ENCODE data around the gene FOXL2NB.

The FOXL2NB gene

GRCh38 chr3:138942271-138942670 is 4.7 kb upstream of the FOXL2NB start:
- peaks cover 4% of the 10 kb centered on the region for H3K27me3 ChIP-seq (replicated peaks; ENCODE audit: control insufficient read depth, insufficient read depth, low read length)
- no peaks in the 10 kb centered on the region for H3K36me3 ChIP-seq (ENCODE audit: control insufficient read depth, insufficient read depth, low read length)
- no peak for TF ChIP-seq CTCF (IDR thresholded peaks at IDR 0.05; ENCODE audit: insufficient read depth, low read length, poor library complexity, severe bottlenecking)
- no peak for DNase-seq (ENCODE audit: extremely low read depth, insufficient read length)
- H3K4me3 ChIP-seq (replicated peaks; ENCODE audit: low read depth, low read length): no peak overlapping the region

- peaks cover 5% of the 10 kb centered on the region for H3K27me3 ChIP-seq (replicated peaks; ENCODE audit: control insufficient read depth, insufficient read depth, low read length)
- H3K4me3 ChIP-seq (replicated peaks; ENCODE audit: low read depth, low read length): no peak overlapping the region
- DNase-seq (ENCODE audit: extremely low read depth, insufficient read length): no peak
- TF ChIP-seq CTCF (IDR thresholded peaks at IDR 0.05; ENCODE audit: insufficient read depth, low read length, poor library complexity, severe bottlenecking): no peak
- H3K36me3 ChIP-seq (ENCODE audit: control insufficient read depth, insufficient read depth, low read length): no peaks in the 10 kb centered on the region
Observed at GRCh38 chr3:138942861-138943623, 4.0 kb upstream of the FOXL2NB start.

GRCh38 chr3:138943724-138944653 is 3.0 kb upstream of the FOXL2NB start:
- no peak for DNase-seq (ENCODE audit: extremely low read depth, insufficient read length)
- Histone ChIP-seq H3K36me3 (ENCODE audit: control insufficient read depth, insufficient read depth, low read length) (no peaks in the 10 kb centered on the region), H3K4me3 (replicated peaks; ENCODE audit: low read depth, low read length) (no peak overlapping the region), H3K27me3 (replicated peaks; ENCODE audit: control insufficient read depth, insufficient read depth, low read length) (peaks cover 5% of the 10 kb centered on the region)
- TF ChIP-seq CTCF (IDR thresholded peaks at IDR 0.05; ENCODE audit: insufficient read depth, low read length, poor library complexity, severe bottlenecking): no peak

GRCh38 chr3:138944654-138944928 is 2.4 kb upstream of the FOXL2NB start:
- H3K27me3 ChIP-seq (replicated peaks; ENCODE audit: control insufficient read depth, insufficient read depth, low read length): peaks cover 5% of the 10 kb centered on the region

More at GRCh38 chr3:138944654-138944928, 2.4 kb upstream of the FOXL2NB start:
- Histone ChIP-seq H3K36me3 (ENCODE audit: control insufficient read depth, insufficient read depth, low read length) (no peaks in the 10 kb centered on the region), H3K4me3 (replicated peaks; ENCODE audit: low read depth, low read length) (no peak overlapping the region)
- no peak for DNase-seq (ENCODE audit: extremely low read depth, insufficient read length)
- TF ChIP-seq CTCF (IDR thresholded peaks at IDR 0.05; ENCODE audit: insufficient read depth, low read length, poor library complexity, severe bottlenecking): no peak
